Transverse colon (tissue), 3 donors: ENCODE results near the gene ECEL1.

ENCODE experiments used
- CTCF ChIP-seq, 5 experiments: fragments of 200-600 bp in 3 of 5; fragments of 450-650 bp in 2 of 5; sonication (generic) in 3 of 5; IDR thresholded peaks; 1 replicate in 2 of 5; 2 replicates in 3 of 5; pipeline ENCODE4 v1.5.1; 2016 to 2017; ENCODE audit warnings: antibody characterized with exemption in 5 of 5, inconsistent platforms in 3 of 5, mild to moderate bottlenecking in 2 of 5, moderate library complexity in 1 of 5
- POLR2A ChIP-seq: fragments of 450-650 bp; IDR thresholded peaks from one replicate; pipeline ENCODE4 v1.6.1; 2016; ENCODE audit warnings: antibody characterized with exemption, mild to moderate bottlenecking, moderate library complexity

GRCh38 chr2:232487385-232488096 is at the start of gene ECEL1:
- TF ChIP-seq POLR2A (no peak), CTCF (IDR thresholded peaks at IDR 0.05) (no peak)
